GM08714 (cell line): ENCODE results near the gene PLCB1.

Experiments
- H3K4me3 ChIP-seq: fragments of 200-500 bp; sonication (Bioruptor generic); 2 replicates; pipeline ENCODE4 v1.5.1; 2014; ENCODE audit warnings: mild to moderate bottlenecking, low read length, inconsistent platforms
- ZNF274 ChIP-seq: IDR thresholded peaks from 2 replicates; pipeline ENCODE4 v1.6.1; 2012; ENCODE audit warnings: mild to moderate bottlenecking, low read depth, low read length

Gene PLCB1

DNA sequence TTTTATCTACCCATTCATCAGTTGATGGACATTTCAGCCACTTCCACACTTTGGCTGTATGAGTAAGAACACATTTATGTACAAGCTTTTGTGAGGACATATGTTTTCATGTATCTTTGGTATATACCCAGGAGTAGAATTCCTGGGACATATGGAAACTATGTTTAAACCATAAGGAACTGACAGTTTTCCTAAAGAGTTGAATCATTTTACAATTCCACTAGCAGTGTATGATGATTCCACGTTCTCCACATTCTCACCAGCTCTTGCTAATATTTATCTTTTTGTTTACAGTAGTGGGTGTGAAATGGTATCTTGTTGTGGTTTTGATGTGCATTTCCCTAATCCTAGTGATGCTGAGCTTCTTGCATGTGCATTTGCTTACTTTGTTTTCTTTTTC is 338.1 kb downstream of the PLCB1 start:
- H3K4me3 ChIP-seq = no peak overlapping the region
- TF ChIP-seq ZNF274 = no peak

GRCh38 chr20:8471465-8471864 is 339.4 kb downstream of the PLCB1 start:
- no peak for TF ChIP-seq ZNF274
- H3K4me3 ChIP-seq = no peak overlapping the region

DNA sequence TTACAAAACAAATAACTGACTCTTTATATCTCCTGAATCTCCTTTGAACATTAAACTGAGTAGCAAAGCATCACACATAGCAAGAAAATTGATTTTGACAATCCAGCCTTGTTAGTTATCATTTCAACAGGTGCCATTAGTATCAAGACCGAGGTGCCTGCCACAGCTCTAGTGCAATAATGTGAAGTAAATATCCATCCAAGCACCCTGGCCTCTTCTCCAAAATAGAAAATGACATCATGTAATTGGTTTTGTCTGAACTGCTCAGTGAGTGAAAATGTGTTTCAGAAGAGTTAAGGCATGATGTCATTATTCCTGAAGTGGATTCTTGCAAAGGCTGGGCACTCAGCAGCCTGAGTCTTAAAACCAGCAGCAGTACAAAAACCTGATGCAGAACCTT is 341.4 kb downstream of the PLCB1 start:
- no peak overlapping the region for H3K4me3 ChIP-seq
- no peak for TF ChIP-seq ZNF274

- no peak for TF ChIP-seq ZNF274
- H3K4me3 ChIP-seq = no peak overlapping the region
These were observed 342.1 kb downstream of the PLCB1 start for GRCh38 chr20:8474027-8474668.

GRCh38 chr20:8476021-8476420 is 344.0 kb downstream of the PLCB1 start:
- TF ChIP-seq ZNF274 = no peak
- no peak overlapping the region for H3K4me3 ChIP-seq

DNA sequence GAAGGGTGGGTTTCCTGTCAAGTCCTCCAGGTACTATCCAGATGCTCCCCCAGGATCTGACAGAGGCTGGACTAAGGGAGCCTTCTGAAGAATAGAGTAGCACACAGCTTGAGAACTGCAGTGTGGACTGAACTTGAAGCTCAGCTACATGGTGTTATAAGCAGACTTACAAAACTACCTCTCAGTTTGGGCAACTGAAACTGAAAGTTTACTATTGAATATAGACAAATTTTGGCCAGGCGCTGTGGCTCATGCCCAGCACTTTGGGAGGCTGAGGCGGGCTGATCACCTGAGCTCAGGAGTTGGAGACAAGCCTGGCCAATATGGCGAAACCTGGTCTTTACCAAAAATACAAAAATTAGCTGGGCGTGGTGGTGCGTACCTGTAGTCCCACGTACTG is 348.5 kb downstream of the PLCB1 start:
- no peak for TF ChIP-seq ZNF274
- no peak overlapping the region for H3K4me3 ChIP-seq

DNA sequence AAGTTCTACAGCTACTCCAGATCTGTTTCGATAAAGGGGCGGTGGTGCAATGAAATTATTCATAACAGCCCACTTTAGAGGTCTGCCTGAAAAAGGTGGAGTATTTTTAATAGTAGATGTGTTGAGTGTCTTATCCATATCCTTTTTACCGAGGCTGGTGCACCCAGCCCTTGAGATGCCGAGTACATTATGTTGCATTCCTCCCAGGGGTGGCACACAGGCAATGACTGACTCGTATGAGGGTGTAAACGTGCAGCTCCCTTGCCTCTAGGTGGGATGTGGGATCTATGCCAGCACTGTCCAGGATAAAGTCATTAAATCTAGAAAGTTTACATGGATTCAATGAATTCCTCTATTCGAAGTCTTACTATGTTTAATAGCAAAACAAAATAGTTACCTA is 355.6 kb downstream of the PLCB1 start:
- TF ChIP-seq ZNF274 = no peak
- no peak overlapping the region for H3K4me3 ChIP-seq

- no peak overlapping the region for H3K4me3 ChIP-seq
- no peak for TF ChIP-seq ZNF274
These were observed 357.2 kb downstream of the PLCB1 start for GRCh38 chr20:8489094-8489883.

- H3K4me3 ChIP-seq = no peak overlapping the region
- TF ChIP-seq ZNF274 = no peak
These were observed 358.2 kb downstream of the PLCB1 start for GRCh38 chr20:8490076-8490830.

- H3K4me3 ChIP-seq = no peak overlapping the region
- no peak for TF ChIP-seq ZNF274
These were observed 360.1 kb downstream of the PLCB1 start for GRCh38 chr20:8492173-8492572.

GRCh38 chr20:8498571-8498970 is 366.5 kb downstream of the PLCB1 start:
- no peak overlapping the region for H3K4me3 ChIP-seq
- no peak for TF ChIP-seq ZNF274

DNA sequence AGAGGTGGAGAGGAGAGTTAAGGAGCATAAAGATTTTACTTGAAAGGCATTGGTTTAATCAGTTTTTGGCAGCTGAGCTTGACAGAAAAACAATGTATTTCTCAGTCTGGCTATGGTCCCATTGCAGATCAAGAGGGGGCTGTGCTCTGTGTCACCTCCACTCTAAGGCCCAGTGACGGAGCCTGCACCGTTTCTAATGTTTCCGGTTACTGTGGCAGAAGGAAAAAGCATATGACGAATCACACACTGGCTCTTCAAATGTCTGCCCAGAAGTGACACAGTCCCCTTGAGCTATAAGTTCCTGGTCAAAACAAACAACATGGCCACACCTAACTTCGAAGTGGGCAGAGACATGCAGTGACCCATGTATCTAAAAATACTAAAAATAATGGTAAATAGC is 372.0 kb downstream of the PLCB1 start:
- no peak for TF ChIP-seq ZNF274
- H3K4me3 ChIP-seq = no peak overlapping the region

- no peak overlapping the region for H3K4me3 ChIP-seq
- no peak for TF ChIP-seq ZNF274
These were observed 373.6 kb downstream of the PLCB1 start for GRCh38 chr20:8505476-8506200.

- no peak for TF ChIP-seq ZNF274
- H3K4me3 ChIP-seq = no peak overlapping the region
These were observed 375.2 kb downstream of the PLCB1 start for GRCh38 chr20:8507231-8507630.
